ENCODE results near the gene PPWD1. TPM values are rescaled to one million over a fixed set of nuclear protein-coding genes. Genes with fewer than 3 reads are reported as not detected.

Gene PPWD1
- total and polyA plus RNA-seq, 2 of the 13 experiments (the other 11 are each of a cell fraction or from before 2014, with no cell fraction given): 7.4 to 44.3 TPM

GRCh38 chr5:65624025-65624570 is 61.0 kb downstream of the PPWD1 start, which contains the start of gene TRIM23 (continued):
- TF ChIP-seq GPBP1L1 (CRISPR knock-in tag; IDR thresholded peaks at IDR 0.05): no peak
- TF ChIP-seq ZSCAN21 (CRISPR knock-in tag; IDR thresholded peaks at IDR 0.05; ENCODE audit: borderline replicate concordance): no peak
- TF ChIP-seq SNAI1 (CRISPR knock-in tag; IDR thresholded peaks at IDR 0.05; ENCODE audit: borderline replicate concordance): no peak
- no peak for TF ChIP-seq ZNF3 (CRISPR knock-in tag; IDR thresholded peaks at IDR 0.05)
- no peak for TF ChIP-seq SIX1 (CRISPR knock-in tag; IDR thresholded peaks at IDR 0.05; ENCODE audit: borderline replicate concordance)
- TF ChIP-seq ZNF556 (CRISPR knock-in tag; IDR thresholded peaks at IDR 0.05; ENCODE audit: borderline replicate concordance): peak; percentile 54; the same call in 1 of the 2 replicates
- peak; percentile 32; the same call in 1 of the 2 replicates for TF ChIP-seq MED1 (CRISPR knock-in tag; IDR thresholded peaks at IDR 0.05)
- no peak for TF ChIP-seq ZNF30 (CRISPR knock-in tag; IDR thresholded peaks at IDR 0.05)
- TF ChIP-seq IRF9 (CRISPR knock-in tag; IDR thresholded peaks at IDR 0.05; ENCODE audit: borderline replicate concordance): peak; percentile 76; the same call in 1 of the 2 replicates
- TF ChIP-seq ZNF746 (CRISPR knock-in tag; IDR thresholded peaks at IDR 0.05): no peak
- TF ChIP-seq ZKSCAN5 (CRISPR knock-in tag; IDR thresholded peaks at IDR 0.05): no peak
- no peak for TF ChIP-seq NFIB (CRISPR knock-in tag; IDR thresholded peaks at IDR 0.05; ENCODE audit: borderline replicate concordance)
- no peak for TF ChIP-seq ZNF24 (IDR thresholded peaks at IDR 0.05)
- TF ChIP-seq THAP9 (CRISPR knock-in tag; IDR thresholded peaks at IDR 0.05; ENCODE audit: borderline replicate concordance): peak; percentile 55; the same call in 1 of the 2 replicates
- no peak for TF ChIP-seq ZNF883 (CRISPR knock-in tag; IDR thresholded peaks at IDR 0.05; ENCODE audit: not compliant biosample characterization)
- TF ChIP-seq TFDP1 (CRISPR knock-in tag; IDR thresholded peaks at IDR 0.05; ENCODE audit: borderline replicate concordance): no peak; the same call in 1 of the 2 replicates
- TF ChIP-seq CSRNP1 (CRISPR knock-in tag; IDR thresholded peaks at IDR 0.05): 0 out of 2 replicates have a peak, but pooled peaks have one; percentile 28
- peak; percentile 56; the same call in 1 of the 2 replicates for TF ChIP-seq ZNF230 (CRISPR knock-in tag; IDR thresholded peaks at IDR 0.05)
- no peak; the same call in 1 of the 2 replicates for TF ChIP-seq ZMYM4 (CRISPR knock-in tag; IDR thresholded peaks at IDR 0.05)
- no peak for TF ChIP-seq ZNF207 (IDR thresholded peaks at IDR 0.05; ENCODE audit: borderline replicate concordance)
- no peak for TF ChIP-seq ZNF552 (CRISPR knock-in tag; IDR thresholded peaks at IDR 0.05; ENCODE audit: borderline replicate concordance)

Data from HepG2 (cell line).